ENCODE data around the gene NLRC5.
"Not testable (repeated sequence)": the region's sequence is repeated elsewhere in the genome, so short reads cannot be mapped to it uniquely, and the experiment has no call there.

NLRC5 gene

DNA sequence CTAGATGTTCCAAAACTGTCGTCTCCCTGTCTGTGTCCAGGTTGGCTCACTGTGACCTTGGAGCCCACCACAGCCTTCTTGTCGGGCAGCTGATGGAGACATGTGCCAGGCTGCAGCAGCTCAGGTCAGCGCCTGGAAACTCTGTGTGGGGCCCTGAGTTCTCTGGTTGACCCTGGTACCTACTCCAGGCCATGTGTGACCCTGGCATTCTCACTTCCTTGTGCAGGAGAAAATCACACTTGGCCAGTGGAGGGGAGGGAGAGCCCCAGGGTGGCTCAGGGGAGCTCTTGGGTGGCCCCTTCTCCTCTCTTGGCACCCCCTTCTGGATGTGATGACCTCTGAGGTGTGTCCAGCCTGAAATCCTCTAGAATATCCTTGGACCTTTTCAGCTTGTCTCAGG, 78.0 kb downstream of the NLRC5 start:
- TF ChIP-seq, protein P1, sequence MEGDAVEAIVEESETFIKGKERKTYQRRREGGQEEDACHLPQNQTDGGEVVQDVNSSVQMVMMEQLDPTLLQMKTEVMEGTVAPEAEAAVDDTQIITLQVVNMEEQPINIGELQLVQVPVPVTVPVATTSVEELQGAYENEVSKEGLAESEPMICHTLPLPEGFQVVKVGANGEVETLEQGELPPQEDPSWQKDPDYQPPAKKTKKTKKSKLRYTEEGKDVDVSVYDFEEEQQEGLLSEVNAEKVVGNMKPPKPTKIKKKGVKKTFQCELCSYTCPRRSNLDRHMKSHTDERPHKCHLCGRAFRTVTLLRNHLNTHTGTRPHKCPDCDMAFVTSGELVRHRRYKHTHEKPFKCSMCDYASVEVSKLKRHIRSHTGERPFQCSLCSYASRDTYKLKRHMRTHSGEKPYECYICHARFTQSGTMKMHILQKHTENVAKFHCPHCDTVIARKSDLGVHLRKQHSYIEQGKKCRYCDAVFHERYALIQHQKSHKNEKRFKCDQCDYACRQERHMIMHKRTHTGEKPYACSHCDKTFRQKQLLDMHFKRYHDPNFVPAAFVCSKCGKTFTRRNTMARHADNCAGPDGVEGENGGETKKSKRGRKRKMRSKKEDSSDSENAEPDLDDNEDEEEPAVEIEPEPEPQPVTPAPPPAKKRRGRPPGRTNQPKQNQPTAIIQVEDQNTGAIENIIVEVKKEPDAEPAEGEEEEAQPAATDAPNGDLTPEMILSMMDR (conservative IDR thresholded peaks at IDR 0.05; ENCODE audit: low read depth), result no peak
- CTCF ChIA-PET, result interaction anchor here (0.9 to 1.5 kb wide), 3 partner anchors 10 to 227 kb away, joined by 5 to 6 read pairs (median 5); no protein-coding TSS in a partner anchor
- POLR2A ChIA-PET (ENCODE audit: low non-redundant PET), result no interaction called here
- DNase-seq (ENCODE audit: low spot score), result no peak
- no peak overlapping the region for H3K27ac ChIP-seq

DNA sequence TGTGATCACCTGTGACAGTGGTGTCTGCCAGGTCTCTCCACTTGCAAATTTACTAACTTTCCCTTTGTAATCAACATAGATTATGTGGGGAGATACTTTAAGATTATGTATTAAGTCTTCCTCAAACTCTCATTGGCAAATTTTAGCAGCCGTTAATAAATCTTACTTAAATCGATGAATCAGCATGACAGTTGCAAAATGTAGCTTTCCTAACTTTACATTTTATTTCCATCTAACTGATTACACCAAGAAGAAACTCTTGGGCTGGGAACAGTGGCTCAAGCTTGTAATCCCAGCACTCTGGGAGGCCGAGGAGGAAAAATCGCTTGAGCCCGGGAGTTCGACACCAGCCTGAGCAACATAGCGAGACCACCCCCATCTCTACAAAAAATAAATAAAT, 79.7 kb downstream of the NLRC5 start:
- ChIA-PET POLR2A (ENCODE audit: low non-redundant PET) (no interaction called here), CTCF (interaction anchor here (0.7 kb wide), 1 partner anchor 449 kb away, joined by 3 read pairs; no protein-coding TSS in a partner anchor)
- H3K27ac ChIP-seq, result no peak overlapping the region
- TF ChIP-seq, protein P1 (conservative IDR thresholded peaks at IDR 0.05; ENCODE audit: low read depth), result no peak
- DNase-seq (ENCODE audit: low spot score), result no peak

DNA sequence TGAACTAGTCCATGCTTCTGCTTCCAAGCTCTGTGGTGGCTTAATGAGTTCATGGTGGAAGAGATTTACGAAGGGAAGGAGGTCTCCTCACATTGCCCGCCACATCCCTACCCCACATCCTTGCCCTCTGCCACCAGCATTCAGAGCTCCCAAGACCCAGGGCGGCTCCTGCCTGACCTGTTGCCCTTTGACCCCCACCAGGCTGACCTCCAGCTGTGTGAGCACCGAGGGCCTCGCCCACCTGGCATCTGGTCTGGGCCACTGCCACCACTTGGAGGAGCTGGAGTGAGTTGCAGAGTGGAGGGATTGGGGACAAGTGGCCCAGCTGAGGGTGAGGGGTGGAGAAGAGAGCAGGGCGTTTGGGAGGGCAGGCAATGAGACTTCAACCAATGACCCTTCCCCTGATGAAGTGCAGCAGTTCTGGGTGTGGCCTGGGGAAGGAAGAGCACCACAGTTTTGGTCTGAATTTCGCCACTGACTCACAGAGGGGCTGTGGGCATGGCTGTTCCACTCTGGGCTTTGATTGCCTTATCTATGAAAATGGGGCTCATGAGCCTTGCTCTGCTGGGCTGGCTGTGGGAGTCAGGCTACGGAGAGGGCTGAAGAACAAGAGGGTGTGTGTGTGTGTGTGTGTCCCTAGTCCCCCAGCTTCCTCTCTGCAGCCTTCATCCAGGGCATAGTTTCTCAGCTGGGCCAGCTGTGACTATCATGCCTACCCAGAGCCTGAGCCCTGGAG, 80.4 kb downstream of the NLRC5 start:
- no peak for DNase-seq (ENCODE audit: low spot score)
- TF ChIP-seq, protein P1 (conservative IDR thresholded peaks at IDR 0.05; ENCODE audit: low read depth), result no peak
- ChIA-PET POLR2A (ENCODE audit: low non-redundant PET) (no interaction called here), CTCF (no interaction called here)
- peak overlapping the region; percentile 7; the same call in 1 of the 2 replicates for H3K27ac ChIP-seq

DNA sequence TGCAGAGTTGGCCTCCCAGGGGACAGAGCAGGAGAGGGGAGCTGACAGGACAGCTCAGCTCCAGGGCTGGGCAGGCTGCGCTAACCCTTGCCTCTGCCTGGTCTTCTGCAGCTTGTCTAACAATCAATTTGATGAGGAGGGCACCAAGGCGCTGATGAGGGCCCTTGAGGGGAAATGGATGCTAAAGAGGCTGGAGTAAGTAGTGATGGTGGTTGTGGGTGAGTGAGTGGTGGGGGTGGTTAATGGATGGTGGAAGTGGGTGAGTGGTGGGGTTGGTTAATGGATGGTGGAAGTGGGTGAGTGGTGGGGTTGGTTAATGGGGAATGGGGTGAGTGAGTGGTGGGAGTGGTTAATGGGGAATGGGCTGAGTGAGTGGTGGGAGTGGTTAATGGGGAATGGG, 81.1 kb downstream of the NLRC5 start:
- ChIA-PET POLR2A (ENCODE audit: low non-redundant PET) (no interaction called here), CTCF (no interaction called here)
- DNase-seq (ENCODE audit: low spot score), result no peak
- peak overlapping the region; percentile 7; the same call in 1 of the 2 replicates for H3K27ac ChIP-seq
- TF ChIP-seq, protein P1 (conservative IDR thresholded peaks at IDR 0.05; ENCODE audit: low read depth), result no peak

DNA sequence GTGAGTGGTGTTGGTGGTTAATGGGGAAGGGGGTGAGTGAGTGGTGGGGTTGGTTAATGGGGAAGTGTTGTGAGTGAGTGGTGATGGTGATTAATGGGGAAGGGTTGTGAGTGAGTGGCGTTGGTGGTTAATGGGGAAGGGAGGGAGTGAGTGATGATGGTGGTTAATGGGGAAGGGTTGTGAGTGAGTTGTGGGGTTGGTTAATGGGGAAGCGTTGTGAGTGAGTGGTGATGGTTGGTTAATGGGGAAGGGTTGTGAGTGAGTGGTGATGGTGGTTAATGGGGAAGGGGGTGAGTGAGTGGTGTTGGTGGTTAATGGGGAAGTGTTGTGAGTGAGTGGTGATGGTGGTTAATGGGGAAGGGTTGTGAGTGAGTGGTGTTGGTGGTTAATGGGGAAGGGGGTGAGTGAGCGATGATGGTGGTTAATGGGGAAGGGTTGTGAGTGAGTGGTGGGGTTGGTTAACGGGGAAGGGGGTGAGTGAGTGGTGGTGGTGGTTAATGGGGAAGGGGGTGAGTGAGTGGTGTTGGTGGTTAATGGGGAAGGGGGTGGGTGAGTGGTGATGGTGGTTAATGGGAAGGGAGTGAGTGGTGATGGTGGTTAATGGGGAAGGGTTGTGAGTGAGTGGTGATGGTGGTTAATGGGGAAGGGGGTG, 81.8 kb downstream of the NLRC5 start:
- CTCF ChIA-PET; DNase-seq (ENCODE audit: low spot score); H3K27ac ChIP-seq; POLR2A ChIA-PET (ENCODE audit: low non-redundant PET): not testable (repeated sequence)

DNA sequence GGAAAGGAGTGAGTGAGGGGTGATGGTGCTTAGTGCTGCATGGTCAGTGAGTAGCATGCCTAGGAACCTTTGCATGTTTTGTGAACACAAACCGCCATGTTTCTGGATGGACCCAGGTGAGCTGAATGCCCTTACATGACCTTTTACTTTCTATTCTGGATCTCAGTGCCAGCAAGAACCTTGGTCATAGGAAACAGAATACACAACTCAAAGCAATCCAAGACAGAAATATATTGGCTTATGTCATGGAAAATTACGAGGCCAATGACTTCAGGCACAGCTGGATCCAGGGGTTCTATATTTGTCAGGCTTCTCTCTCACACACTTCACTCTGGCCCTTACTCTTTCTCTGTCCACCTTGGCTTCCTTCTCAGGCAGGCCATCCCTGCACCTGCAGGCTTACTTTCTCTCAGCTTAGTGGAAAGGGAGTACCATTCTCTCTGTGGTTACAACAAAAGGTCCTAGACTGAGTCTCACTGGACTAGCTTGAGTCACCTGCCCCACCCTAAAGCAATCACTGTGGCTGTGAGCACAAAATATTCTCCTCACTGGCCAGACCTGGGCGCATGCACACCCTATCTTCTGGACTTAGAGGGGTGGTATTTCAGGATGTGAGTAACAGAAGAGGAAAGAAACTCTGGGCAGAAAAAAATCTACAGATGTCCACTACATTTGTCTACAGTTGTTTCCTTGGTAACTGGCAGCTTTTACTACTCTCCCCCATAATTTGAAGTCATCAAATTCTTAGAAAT, 82.7 kb downstream of the NLRC5 start:
- CTCF ChIA-PET, result interaction anchor here (1.5 to 2.3 kb wide), 2 partner anchors 12 to 21 kb away, joined by 5 to 12 read pairs; partner anchors contain the start of gene CPNE2
- POLR2A ChIA-PET (ENCODE audit: low non-redundant PET), result no interaction called here
- peak overlapping the region; percentile 62 for H3K27ac ChIP-seq

More for the DNA sequence above, 82.7 kb downstream of the NLRC5 start:
- TF ChIP-seq, protein P1 (conservative IDR thresholded peaks at IDR 0.05; ENCODE audit: low read depth), result no peak
- peak; percentile 70 for DNase-seq (ENCODE audit: low spot score)
